ENCODE data around the gene POLR2J3.
"Not testable (repeated sequence)": the region's sequence is repeated elsewhere in the genome, so short reads cannot be mapped to it uniquely, and the experiment has no call there.

Gene POLR2J3

DNA sequence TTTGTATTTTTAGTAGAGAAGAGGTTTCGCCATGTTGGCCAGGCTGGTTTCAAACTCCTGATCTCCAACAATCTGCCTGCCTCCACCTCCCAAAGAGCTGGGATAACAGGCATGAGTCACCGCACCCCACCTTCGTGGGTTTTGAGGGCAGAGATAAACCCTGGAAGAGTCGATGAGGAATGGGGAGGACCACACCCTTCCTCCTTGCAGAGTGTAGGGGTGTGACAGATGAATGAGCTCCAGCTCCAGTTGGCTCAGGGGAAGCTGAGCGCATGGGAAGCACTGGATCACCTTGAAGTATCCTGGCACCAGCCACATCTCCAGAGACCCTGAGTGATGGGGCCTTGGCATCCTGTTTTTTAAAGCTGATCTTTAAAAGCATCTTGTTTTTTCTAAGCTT is 11.1 kb upstream of the POLR2J3 start:
- DNase-seq (ENCODE audit: low read depth), result not testable (repeated sequence)

DNA sequence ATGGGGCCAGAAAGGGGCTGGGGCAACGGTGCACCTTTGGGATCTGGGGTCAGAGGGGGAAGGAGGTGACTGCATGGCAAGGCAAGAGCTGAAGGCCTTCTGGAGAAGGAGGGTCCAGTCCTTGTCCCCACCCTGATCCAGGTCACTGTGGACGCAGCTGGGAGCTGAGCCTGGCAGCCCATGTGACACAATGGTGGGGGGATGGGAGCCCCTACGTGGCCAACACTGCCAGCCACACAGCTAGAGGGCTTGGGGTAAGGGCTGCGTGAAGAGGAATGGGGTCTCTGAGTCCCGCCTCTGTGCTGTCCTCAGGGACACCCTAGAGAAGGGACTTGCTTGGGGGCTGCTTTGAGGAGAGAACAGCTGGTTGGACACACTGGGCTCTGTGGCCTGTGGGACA is 9.3 kb upstream of the POLR2J3 start:
- DNase-seq (ENCODE audit: low read depth), result not testable (repeated sequence)

DNA sequence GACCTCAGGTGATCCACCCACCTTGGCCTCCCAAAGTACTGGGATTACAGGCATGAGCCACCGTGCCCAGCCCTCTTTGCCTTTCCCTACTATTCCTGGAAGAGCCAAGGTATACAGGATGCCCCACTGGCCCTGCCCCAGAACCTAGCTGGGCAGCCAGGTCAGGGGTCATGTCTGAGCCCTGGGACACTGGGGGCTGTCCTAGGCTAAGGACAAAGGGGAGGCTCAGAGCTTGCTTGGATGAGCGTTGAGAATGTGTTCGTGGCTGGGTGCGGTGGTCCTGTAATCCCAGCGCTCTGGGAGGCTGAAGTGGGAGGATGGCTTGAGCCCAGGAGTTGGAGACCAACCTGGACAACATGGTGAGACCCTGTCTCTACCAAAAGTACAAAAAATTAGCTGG is 6.1 kb upstream of the POLR2J3 start:
- not testable (repeated sequence) for DNase-seq (ENCODE audit: low read depth)

DNA sequence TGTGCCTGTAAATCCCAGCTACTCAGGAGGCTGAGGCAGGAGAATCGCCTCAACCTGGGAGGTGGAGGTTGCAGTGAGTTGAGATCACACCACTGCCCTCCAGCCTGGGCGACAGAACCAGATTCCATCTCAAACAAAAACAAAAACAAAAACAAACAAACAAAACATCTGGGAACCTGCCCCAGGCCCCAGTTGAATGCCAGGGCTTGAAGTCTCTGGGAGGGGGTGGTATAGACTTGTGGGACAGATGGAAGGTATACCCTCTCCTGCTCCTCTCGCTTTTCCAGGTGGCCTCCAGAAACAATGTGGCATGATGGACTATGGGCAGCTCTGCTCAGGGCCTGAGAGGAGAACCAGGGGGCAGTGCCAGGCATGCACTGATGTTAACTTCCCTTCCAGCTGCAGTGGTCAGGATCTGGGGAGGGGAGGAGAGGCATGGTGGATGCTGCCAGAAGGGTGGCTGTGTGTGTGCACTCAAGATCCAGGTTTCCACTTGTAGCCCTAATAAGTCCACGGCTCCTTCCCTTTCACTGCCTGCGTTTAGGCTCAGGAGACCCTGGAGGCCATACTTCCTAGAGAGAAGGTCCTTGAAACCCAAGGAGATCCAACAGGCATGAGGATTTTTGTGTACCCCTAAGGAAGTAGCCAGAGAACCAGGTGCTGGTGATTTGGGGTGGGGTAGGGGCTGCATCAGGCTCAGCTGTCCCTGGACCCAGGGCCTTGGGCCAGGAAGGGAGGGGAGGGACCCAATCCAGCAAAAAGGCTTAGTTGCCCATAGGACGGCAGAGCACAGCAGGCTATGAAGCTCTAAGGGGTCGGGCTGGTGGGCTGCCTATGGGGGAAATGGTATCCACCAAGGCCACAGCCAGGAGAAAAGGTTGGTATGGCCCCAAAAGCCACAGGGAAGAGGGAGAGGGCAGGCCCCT is 5.2 kb upstream of the POLR2J3 start:
- DNase-seq (ENCODE audit: low read depth), result not testable (repeated sequence)

DNA sequence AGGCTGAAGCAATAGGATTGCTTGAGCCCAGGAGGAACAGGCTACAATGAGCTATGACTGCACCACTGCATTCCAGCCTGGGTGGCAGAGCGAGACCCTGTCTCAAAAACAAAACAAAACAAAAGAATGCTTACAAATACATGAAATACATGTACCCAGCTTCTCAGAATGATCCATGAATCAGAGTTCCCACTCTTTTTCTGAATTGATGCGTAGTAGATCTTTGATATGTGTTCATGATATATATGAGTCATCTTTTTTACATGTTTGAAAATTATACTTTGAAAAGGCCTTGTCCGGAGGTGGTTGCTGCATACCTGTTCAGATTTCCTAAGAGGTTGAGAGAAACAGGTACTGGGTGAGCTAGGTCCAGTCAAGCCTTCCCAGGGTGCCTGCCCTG is 4.0 kb upstream of the POLR2J3 start:
- DNase-seq (ENCODE audit: low read depth), result not testable (repeated sequence)

DNA sequence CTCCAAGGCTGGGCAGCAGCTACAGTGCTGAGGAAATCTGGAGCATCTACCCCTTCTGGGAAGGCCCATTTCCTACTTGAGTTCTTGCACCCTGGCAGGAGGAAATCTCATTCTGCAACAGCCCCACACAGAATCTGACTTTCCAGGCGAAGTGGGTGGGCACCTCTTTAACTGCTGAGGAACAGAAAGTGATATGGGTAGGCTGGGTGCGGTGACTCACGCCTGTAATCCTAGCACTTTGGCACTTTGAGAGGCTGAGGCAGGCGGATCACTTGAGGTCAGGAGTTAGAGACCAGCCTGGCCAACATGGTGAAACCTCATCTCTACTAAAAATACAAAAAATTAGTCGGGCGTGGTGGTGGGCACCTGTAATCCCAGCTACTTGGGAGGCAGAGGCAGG is 2.2 kb upstream of the POLR2J3 start:
- not testable (repeated sequence) for DNase-seq (ENCODE audit: low read depth)

DNA sequence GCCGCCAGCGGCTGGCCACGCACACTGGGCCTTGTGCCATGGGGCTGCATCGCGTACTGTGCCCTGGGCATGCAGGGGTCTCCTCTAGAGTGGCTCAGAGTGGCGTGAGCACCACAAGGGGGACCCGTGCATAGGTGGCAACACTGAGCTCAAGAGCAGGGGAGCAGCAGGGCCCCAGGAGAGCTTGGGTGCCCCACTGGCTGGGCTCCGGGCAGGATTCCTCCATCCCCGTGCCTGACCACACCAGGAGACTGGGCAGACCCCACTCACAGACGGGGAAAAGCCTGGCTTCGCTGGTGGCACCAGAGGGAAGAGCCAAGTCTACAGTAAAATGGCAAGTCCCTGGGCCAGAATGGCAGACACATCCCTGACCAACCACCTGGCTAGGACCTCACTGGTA is 3.8 kb downstream of the POLR2J3 start:
- not testable (repeated sequence) for DNase-seq (ENCODE audit: low read depth)

DNA sequence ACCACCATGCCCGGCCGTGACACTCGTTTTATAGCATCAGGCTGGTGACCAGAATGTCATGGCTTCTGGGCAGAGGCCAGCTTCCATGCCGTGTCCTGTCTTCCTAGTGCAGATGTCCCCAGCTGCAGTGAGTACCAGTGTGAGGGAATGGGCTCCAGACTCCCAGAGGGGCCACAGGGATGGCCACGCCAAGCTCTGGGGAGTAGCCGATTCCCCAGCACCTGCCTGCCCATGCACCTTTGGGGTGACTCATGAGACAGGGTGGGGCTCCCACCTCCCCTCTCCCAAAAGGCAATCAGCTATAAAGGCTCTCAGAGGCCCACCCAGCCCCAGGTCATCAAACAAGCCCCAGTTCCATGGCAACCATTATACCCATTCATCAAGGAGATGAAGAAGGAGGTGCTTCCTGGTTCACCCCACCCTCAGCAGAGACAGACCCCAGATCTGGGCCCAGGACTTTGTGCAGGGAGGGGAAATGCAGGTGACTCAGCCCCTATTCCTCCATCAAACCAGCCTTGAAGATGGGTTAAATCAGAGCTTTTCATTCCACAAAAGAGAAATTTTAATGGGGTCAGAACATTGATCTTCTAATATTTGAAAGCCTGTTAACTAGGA is 21.5 kb downstream of the POLR2J3 start, which contains the start of gene SPDYE2:
SPDYE2 (plus strand) TSS at position 419 of the 615 bp plus-strand sequence. CDS start 2,030 bp downstream, outside the sequence.
- not testable (repeated sequence) for DNase-seq (ENCODE audit: low read depth)

DNA sequence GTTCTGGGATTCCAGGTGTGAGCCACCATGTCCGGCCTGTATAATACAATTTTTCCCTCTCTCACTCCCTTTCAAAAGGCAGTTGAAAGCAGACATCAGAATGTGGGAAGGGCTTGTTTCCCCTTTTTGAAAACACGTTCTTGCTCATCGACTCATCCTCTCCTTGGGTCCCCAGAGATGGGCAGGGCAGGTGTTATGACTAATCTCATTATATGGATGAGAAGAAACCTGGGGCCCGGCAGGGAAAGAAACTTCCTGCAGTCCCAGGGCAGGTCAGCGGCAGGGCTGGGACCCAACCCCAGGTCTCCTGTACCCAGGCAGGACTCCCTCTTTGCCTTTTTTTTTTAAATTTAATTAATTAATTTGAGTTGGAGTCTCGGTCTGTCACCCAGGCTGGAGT is 26.0 kb downstream of the POLR2J3 start:
- not testable (repeated sequence) for DNase-seq (ENCODE audit: low read depth)

DNA sequence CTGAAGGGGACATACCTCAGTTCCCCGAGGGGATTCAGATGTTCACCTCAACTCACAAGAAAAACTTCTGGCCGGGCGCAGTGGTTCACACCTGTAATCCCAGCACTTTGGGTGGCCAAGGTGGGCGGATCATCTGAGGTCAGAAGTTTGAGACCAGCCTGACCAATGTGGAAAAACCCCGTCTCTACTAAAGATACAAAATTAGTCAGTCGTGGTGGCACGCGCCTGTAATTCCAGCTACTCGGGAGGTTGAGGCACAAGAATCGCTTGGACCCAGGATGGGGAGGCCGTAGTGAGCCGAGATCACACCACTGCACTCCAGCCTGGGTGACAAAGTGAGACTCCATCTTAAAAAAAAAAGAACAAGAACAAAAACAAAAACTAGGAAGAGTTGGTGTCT is 27.1 kb downstream of the POLR2J3 start:
- not testable (repeated sequence) for DNase-seq (ENCODE audit: low read depth)

DNA sequence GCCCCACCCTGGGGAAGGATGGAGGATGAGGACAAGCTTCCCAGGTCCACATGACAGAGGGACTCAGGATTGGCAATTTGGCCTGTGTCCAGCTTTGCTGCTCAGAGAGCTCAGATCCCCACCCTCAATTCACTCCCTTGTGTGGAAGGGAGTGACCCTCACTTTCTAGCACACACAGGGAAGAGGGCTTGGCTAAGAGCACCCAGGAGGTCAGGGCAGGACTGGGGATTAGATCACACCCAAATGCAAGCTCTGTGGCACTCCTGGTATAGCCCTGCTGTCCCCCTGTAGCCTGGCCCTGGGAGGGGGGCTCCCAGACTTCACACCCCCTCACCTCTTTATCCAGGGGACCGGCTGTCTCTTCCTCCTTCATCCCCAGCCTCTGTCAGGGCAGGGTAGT is 28.0 kb downstream of the POLR2J3 start:
- DNase-seq (ENCODE audit: low read depth), result not testable (repeated sequence)

DNA sequence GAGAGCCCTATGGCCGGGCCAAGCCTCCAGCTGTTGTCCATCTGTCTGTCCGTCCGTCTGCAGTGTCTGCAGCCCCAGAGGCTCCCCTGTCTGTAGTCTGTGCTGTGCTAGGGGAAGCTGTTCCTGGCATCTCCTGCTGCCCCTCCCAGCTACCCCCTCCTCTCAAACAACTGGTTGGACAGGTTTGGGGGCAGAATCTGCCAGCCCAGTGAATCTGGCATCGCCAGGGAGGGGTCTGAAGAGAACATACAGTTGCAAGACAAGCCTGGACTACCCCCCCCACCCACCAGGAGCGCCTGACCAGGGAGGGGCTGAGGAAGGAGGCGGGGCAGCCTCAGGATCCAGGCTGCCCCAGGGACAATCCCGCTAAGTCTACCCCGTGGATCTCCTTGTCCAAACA is 28.8 kb downstream of the POLR2J3 start, which contains the start of gene UPK3BL2:
UPK3BL2 (minus strand) TSS at position 101 of the 400 bp plus-strand sequence; CDS start at position 41, 60 bp downstream.
- not testable (repeated sequence) for DNase-seq (ENCODE audit: low read depth)

DNA sequence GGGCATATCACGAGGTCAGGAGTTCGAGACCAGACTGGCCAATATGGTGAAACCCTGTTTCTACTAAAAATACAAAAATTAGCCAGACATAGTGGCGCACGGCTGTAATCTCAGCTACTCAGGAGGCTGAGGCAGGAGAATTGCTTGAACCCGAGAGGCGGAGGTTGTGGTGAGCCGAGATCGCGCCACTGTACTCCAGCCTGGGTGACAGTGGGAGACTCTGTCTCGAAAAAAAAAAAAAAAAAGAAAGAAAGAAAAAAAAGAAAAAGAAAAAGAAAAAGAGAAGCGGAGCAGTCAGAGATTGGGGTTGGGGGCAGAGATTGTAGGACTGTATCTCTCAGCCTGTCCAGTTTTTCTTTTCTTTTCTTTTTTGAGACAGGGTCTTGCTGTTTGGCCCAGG is 29.6 kb downstream of the POLR2J3 start:
- not testable (repeated sequence) for DNase-seq (ENCODE audit: low read depth)

DNA sequence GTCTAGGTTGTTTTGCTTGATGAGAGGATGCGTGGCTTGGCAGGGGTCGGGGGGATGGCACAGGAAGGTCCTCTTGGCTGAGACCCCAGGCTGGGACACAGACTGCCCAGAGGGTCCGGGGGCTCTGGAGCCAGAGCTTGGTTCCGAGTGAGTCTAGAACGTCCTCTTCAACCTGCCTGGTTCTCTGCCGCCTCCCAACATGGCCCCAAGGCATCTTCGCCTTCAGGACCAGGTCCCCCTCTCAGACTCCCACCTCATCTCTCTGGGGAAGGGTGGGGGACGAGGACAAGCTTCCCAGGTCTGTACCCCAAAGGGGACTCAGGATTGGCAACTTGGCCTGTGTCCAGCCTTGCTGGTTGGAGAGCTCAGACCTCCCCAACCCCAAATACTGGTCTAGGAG is 30.3 kb downstream of the POLR2J3 start:
- not testable (repeated sequence) for DNase-seq (ENCODE audit: low read depth)

DNA sequence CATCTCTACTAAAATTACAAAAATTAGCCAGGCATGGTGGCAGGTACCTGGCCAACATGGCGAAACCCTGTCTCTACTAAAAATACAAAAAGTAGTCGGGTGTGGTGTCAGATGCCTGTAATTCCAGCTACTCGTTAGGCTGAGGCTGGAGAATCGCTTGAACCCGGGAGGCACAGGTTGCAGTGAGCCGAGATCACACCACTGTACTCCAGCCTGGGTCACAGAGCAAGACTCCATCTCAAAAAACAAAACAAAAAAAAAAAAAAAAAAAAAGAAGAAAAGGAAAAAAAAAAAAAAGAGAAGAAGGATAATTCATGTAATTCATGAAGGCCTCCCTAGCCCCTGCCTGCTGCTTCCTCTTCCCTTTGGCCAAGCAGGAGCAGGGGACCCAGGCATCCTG is 31.8 kb downstream of the POLR2J3 start:
- DNase-seq (ENCODE audit: low read depth), result not testable (repeated sequence)

DNA sequence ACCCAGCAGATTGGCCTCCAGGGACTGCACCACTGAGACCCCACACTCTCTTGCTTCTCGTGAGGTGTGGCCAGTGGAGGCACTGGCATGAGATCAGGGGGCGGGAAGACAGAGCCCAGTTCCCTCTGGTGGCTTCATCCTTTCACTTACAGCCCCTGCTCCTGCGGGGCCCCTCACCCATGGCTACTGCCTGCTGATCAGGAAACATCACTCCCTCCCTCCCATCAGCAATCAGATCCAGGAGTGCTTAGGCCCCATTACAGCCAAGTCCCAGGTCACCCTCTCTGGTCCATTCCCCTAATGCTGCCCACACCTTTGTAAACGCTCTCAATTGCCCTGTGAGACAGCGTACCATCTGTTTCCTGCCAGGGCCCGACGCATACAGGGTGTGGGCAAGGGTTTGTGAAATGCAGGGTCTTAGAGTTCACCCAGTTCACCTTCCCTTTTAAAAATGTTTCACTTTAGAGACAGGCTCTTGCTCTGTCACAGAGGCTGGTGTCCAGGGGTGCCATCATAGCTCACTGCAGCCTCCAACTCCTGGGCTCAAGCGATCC is 37.2 kb downstream of the POLR2J3 start:
- not testable (repeated sequence) for DNase-seq (ENCODE audit: low read depth)

DNA sequence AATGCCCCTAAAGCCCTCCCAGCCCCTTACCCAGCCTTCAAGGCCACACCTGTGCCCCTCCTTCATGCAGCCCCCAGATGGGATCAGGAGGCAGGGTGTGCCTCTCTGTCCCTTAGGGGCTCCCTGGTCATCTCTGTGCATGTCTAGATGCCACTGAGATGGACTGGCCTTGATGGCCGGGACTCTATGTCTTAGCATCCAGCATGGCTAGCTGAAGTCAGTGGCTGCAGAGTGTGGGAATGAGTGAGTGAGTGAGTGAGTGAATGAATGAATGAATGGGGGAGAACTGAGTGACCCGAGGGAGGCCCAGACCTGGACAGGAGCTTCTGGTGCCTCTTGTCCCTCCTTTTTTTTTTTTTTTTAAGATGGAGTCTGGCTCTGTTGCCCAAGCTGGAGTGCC is 40.3 kb downstream of the POLR2J3 start:
- DNase-seq (ENCODE audit: low read depth), result not testable (repeated sequence)

DNA sequence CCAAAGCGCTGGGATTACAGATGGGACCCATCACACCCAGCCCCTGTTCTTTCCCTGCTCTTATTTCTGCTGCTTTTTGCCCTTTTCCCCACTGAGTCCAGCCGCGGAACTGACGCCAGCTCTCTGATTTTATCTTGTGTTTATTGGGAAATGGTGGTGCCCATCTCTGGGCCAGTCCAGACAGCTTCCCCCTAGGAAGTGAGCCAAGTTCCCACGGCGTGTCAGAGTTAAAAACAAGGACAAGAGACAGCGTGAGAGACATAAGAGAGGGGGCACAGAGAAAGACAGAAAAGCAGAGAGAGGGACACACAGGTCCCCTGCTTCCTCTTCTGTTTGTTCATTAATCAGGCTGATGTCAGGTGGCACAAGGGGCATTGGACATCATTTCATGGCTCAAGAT is 40.8 kb downstream of the POLR2J3 start:
- DNase-seq (ENCODE audit: low read depth), result not testable (repeated sequence)

DNA sequence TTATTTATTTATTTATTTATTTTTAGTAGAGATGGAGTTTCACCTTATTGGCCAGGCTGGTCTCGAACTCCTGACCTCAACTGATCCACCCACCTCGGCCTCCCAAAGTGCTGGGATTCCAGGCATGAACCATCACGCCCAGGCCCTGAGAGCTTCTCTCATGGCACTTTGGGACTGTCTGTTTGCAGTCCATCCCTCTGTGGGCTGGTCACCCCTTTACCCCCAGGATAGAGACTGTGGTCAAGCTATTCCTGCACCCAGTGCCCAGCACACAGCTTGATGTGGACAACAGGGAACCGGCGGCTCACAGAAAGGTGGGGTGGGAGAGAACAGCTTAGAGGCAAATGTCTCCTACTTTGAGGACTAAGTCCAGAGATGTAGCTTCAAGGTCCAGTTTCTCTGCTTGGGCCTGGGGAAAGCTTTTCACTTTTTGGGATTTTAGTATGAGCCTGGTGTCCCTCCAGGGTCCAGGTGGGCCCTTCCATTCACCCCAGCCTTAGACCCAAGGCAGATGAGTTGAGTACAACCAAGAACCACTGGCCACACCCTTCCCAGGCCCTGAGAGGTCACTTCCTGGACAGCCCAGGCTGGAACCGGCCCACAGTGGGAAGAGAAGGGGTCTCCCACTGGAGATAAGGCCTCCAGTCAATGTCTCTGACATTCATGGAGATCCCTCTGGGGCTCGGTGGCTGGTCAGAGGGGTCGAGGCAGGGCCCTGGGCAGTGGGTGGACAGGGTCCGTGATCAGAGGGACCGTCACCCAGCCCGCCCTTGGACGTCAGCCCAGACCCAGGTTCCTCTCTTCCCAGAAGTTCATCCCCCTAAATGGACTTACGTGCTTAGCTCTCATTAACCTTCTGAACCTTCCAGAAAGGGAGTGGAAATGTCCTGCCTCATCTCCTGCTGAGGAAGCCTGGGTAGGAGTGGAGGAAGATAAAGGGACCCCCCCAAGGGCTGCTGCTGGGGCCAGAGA is 44.3 kb downstream of the POLR2J3 start:
- not testable (repeated sequence) for DNase-seq (ENCODE audit: low read depth)

DNA sequence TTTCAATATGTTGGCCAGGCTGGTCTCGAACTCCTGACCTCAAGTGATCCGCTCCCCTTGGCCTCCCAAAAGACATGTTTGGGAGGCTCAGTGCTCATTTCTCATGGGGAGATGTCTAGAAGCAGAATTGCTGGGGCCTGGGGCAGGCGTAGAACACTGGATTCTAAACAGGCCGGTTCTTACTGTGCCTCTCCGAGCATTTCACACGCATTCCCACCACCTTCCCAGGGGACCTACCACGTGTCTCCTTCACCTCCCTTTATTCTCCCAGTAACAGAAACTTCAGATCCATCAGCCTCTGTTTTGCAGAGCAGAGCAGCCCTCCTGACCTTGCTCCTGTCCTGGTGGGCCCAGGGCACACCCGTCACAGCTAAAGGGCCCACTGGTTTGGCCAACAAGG is 45.2 kb downstream of the POLR2J3 start:
- DNase-seq (ENCODE audit: low read depth), result not testable (repeated sequence)

DNA sequence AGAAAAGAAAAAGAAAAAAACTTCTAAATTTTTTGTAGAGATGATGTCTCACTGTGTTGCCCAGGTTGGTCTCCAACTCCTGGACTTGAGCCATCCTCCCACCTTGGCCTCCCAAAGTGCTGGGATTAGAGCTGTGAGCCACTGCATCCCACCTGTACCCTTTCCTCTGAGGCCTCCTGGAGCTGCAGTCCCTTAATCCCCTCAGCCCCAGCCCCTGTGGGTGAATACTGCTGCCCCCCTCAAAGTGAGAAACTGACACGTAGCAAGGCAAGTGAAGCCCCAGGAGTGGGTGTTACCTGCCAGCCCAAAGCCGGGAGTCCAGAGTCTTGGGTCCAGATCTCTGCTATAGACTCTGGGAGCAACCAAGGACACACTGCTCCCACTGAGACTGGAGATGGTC is 47.6 kb downstream of the POLR2J3 start:
- DNase-seq (ENCODE audit: low read depth), result not testable (repeated sequence)
